ENCODE data around the gene KIF5B.
A peak's percentile ranks its signal among the peaks of the same experiment; 100 is the strongest.
"Not testable (repeated sequence)": the region's sequence is repeated elsewhere in the genome, so short reads cannot be mapped to it uniquely, and the experiment has no call there.

The KIF5B gene

DNA sequence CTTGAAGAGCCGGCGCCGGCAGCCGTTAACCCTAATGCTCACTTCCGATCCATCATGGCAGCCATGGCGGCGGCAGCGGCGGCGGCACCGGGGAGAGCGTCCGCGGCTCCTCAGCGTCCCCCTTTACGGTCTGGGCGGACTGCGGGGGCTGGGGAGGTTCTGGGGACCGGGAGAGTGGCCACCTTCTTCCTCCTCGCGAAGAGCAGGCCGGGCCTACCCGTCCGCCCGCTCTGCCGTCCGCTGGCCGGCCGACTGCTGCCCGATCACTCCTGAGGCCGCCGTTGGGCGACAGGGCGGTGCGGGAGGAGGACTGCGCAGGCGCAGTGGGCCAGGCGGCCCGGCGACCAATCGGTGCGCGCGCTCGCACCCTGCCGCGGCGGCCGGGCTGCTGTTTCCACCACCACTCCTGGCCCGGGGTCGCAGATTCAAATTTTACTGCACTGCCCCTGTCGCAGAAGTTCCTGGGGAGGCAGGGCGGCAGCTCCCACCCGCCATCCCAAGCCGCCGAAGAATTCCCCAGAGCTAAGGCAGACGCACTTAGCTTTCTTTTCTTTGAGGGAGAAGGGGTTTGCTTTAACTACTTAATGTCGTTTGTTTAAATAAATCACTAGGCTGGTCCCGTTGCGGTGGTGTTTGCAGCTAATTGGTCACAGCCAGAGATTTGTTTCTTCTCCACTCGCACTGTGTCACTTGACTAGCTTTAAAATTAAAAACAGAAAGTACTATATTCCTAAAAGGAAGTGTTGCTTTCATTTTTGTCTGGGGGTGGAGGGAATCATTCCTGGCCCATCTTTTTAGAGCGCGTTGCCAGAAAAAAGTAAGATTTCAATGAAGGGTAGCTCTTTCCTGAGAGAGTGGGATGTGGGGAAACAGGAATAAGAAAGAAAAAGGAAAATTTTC is at the start of gene KIF5B:
TSS of gene KIF5B (minus strand) at position 290 of the 900 bp plus-strand sequence. CDS start 452 bp downstream, outside the sequence.
- DNase-seq (ENCODE audit: low read depth in 2 of 2): peak; percentile 77 to 83

DNA sequence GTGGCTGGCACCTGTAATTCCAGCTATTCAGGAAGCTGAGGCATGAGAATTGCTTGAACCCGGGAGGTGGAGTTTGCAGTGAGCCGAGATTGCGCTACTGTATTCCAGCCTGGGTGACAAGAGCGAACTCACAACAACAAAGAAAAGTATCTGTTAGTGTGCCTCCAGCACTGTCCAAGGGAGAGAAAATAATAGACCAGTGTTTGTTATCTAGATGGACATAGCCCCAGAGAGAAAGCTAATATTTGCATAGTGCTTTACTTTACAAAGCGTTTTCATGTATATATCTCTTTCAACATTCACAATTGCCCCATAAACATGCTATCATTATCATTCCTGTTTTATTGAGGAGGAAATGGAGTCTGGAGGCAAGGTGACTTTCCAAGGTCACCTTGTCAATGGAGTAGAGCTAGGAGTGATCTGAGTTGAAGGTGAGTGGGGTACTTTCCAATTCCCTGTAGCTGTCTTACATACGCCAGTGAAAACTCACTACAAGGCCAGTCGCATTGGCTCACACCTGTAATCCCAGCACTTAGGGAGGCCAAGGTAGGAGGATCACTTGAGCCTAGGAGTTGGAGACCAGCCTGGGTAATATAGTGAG is 49.7 kb upstream of the KIF5B start:
- no peak for DNase-seq (ENCODE audit: low read depth in 2 of 2)

DNA sequence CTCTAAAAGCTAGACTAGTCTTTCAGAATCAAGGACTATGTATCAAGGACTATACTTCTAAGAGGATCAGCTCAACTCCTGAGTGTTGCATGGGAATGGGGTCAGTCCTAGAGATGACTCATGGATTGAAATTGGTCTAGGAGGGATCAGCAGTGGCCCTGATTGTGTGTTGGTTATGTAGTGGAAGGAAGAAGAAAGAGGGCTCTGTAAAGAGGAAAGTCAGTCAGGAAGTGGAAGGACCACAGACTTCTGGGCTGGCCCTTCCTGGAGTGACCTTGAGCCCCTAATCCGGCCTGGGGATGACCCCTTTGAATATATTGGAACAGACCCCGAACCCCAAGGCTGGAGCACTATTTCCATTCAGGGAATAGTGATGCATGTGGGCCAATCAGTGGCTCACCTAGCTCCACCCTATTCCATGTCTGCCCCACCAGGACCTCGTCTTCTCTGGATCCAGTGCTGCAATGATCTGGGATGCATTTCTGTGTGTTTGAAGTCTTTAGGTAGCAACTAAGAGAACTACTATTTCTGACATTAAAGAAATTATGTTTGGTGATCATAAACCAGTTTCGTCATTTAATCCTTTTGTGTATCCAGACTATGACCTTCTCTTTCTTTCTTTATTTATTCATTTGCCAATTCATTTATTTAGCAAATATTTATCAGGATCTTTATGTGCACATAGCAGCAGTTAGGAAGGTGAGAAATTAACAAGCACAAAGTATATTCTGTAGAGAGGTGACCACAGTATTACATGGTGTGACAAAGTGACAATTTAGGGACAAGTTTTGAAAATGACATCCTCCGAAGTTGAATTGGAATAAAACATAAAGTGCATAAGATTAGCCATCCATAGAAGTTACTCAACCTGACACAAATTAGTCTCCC is 48.6 kb upstream of the KIF5B start:
- no peak for DNase-seq (ENCODE audit: low read depth in 2 of 2)

DNA sequence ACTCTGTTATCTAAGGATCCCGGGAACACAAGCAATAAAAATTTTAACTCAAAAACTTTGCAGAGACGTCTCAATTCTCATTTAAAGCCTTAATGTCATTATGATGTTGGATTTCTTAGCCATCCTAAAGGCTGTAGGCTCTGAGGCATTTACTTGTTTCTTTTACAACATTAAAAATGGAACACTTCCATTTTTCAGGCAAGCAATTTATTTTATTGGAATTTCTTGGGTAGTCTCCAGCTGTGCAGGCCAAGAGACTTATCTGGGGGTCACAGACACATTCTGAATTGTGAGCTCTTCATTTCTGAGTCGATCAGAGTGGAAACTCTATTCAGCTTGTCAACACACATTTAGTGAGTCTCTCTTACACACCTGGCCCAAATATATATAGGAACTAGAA is 48.0 kb upstream of the KIF5B start:
- no peak for DNase-seq (ENCODE audit: low read depth in 2 of 2)

DNA sequence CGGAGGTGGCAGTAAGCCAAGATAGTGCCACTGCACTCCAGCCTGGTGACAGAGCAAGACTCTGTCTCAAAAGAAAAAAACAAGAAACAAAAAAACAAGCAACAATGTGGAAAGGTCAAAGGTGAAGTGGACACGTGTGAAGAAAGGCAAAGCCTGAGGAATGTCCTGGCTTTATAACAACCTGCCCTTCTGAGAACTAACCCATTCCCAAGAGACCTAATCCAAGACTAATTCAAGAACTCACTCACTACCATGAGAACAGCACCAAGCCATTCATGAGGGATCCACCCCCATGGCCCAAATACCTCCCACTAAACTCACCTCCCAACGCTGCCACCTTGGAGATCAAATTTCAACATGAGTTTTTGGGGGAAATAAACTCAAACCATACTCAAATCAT is 47.5 kb upstream of the KIF5B start:
- DNase-seq (ENCODE audit: low read depth in 2 of 2): no peak

DNA sequence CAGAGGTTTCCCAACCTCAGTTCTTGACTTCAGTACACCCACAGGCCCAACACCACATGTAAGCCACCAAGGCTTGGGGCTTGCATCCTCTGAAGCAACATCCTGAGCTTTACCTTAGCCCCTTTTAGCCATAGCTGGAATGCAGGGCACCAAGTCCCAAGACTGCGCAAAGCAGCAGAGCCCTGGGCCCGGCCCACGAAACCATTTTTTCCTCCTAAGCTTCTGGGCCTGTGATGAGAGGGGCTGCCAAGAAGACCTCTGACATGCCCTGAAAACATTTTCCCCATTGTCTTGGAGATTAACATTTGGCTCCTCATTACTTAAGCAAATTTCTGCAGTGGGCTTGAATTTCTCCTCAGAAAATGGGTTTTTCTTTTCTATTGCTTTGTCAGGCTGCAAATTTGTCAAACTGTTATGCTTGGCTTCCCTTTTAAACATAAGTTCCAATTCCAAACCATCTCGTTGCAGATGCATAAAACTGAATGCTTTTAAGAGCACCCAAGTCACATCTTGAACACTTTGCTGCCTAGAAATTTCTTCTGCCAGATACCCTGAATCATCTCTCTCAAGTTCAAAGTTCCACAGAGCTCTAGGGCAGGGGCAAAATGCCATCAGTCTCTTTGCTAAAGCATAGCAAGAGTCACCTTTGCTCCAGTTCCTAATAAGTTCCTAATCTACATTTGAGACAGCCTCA is 42.5 kb upstream of the KIF5B start:
- not testable (repeated sequence) for DNase-seq (ENCODE audit: low read depth in 2 of 2)

DNA sequence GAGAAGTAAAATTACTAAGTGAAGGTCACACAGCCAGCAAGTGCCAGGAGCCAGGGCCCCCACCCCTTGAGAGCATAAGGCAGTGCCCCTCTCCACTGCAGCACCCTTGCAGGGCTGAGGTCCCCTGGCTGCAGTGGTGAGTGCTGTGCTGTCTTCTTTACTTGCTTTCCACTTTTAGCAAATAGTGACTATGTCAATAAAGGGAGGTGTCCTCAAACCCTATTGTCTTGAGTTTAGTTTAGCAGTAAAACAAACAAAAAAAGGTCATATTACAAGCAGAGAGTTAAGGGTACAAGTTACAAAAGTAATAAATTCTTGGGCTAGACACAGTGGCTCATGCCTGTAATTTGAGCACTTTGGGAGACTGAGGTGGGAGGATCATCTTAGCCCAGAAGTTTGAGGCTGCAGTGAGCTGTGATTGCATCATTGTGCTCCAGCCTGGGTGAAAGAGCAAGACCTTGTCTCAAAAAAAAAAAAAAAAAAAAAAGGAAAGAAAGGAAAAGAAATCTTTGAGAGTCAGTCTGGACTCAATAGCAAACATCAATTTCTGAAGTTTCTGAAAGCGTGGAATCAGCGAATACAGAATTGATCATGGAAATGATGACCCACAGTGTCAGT is 39.0 kb upstream of the KIF5B start:
- DNase-seq (ENCODE audit: low read depth in 2 of 2): no peak

DNA sequence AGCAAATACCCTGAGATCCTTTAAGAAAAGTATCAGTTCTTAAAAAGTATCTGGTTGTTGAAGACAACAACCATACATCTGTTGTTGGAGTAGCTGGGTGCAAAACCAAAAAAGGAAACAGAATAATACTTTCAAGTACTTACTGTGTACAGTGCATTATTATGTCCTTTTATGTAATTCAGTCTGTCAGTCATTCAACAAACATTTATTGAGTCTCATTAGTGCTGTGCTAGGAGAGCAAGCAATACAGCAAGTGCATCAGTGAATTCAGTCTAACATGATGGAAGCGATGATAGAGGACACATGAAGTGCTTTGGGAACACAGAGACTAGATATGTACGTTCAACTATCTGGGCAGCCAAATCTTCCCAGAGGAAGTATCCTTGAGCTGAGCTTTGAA is 37.4 kb upstream of the KIF5B start:
- DNase-seq (ENCODE audit: low read depth in 2 of 2): no peak

DNA sequence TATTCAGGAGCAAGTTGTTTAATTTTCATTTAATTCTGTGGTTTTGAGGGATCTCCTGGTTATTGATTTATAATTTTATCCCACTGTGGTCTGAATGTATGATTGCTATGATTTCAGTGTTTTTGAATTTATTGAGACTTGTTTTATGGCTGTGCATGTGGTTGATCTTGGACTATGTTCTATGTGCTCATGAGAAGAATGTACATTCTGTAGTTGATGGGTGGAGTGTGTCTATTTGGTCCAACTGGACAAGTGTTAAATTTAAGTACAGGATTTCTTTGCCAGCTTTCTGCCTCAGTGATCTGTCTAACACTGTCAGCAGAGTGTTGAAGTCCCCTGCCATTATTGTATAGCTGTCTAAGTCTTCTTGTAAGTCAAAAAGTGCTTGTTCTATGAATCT is 34.8 kb upstream of the KIF5B start:
- DNase-seq (ENCODE audit: low read depth in 2 of 2): no peak

GRCh38 chr10:32084185-32084851 is 28.1 kb upstream of the KIF5B start:
- no peak for DNase-seq (ENCODE audit: low read depth in 2 of 2)

- DNase-seq (ENCODE audit: low read depth in 2 of 2): no peak
Measured at GRCh38 chr10:32077896-32078485, 21.8 kb upstream of the KIF5B start.

DNA sequence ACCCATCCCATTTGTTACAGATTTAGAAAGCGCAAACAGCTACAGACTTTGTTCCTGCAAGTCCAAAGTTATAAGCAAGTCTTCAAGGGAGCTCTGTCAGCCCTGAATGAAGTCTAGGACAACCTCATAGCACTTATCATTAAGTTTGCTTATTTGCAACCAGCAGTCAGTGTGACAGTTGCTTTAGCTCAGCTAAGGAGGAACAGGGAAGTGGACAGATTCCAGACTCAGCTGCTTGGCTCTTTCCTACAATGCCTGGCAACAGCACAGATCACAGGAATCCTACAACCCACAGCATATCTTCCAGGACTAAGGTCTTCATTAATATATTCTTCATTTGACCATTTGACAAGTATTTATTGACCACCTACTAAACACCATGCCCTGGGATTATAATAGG is 17.4 kb upstream of the KIF5B start:
- DNase-seq (ENCODE audit: low read depth in 2 of 2): no peak

DNA sequence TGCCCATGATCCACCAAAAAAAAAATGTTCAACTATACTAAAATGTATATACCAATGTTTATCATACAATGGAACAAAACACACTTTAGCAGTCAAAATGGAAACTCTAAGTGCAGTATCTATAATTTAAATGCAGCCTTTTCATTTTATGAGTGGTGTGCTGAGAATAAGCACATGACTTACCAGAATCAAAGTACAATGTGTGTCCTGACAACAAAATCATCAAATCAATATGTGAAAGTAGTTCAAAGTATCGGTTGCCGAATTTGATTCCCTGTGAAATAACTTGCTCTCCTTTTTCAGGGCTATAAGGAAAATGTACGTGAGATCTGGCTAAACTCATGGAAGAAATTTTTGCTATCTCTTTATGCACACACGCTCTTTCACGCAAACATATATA is 16.9 kb upstream of the KIF5B start:
- DNase-seq (ENCODE audit: low read depth in 2 of 2): no peak

- no peak for DNase-seq (ENCODE audit: low read depth in 2 of 2)
Measured at GRCh38 chr10:32072025-32072800, 16.0 kb upstream of the KIF5B start.

DNA sequence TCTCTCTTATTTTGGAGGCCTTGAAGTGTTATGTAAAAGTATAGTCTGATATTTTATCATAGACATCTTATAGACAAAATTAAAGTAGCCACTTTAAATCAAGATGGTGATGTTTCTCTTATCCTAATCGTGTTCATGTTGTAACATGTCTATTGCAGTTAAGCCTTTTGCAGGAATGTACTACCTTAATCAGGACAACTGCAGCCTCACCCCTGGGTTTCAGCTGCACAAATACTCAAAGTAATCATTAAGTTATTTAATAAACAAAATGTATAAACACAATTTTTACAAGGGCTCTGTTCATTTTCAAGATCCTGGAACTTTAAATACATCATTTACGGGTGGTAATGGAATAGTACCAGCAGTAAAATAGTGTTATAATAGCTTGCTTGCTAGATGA is 14.4 kb upstream of the KIF5B start:
- no peak for DNase-seq (ENCODE audit: low read depth in 2 of 2)

GRCh38 chr10:32068569-32068968 is 12.3 kb upstream of the KIF5B start:
- DNase-seq (ENCODE audit: low read depth in 2 of 2): no peak

GRCh38 chr10:32067931-32068330 is 11.7 kb upstream of the KIF5B start:
- DNase-seq (ENCODE audit: low read depth in 2 of 2): not testable (repeated sequence)

- DNase-seq (ENCODE audit: low read depth in 2 of 2): no peak
Measured at GRCh38 chr10:32065856-32066255, 9.6 kb upstream of the KIF5B start.

DNA sequence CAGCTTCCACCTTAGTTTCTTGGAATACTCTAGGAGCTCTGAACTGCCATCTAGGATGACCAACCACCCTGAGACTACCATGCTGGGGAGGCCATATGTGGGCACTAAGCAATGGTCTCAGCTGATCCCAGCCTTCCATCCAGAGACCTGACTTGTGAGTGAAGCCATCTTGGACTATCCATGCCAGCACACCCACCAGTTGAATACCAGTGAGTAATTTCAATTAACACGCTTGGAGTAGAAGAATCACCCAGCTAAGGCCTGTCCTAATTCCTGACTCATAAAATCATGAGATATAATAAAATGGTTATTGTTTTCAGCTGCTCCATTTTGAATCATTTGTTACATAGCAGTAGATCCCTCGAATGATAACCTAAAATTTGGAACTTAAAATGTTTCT is 5.2 kb upstream of the KIF5B start:
- DNase-seq (ENCODE audit: low read depth in 2 of 2): no peak

- no peak for DNase-seq (ENCODE audit: low read depth in 2 of 2)
Measured at GRCh38 chr10:32060347-32060746, 4.1 kb upstream of the KIF5B start.
